T-helper 1 cell treated with Interleukin-12 subunit alpha and Interleukin-12 subunit beta and Interleukin-4 antibody, amounts not matched to agents 30 μg/mL and 1 μg/mL, for 36 hours (primary cell): ENCODE measurements around the gene COL4A6.
A peak's percentile ranks its signal among the peaks of the same experiment; 100 is the strongest.

Experiments
- H3K27ac Mint-ChIP-seq: one replicate; pipeline ENCODE4 v1.8.0; 2021; ENCODE audit warnings: mild to moderate bottlenecking, mixed read lengths
- H3K27me3 Mint-ChIP-seq: one replicate; pipeline ENCODE4 v1.8.0; 2021; ENCODE audit warnings: low read depth, mixed read lengths
- H3K36me3 Mint-ChIP-seq: one replicate; pipeline ENCODE4 v1.8.0; 2021; ENCODE audit warnings: low read depth, mixed read lengths
- H3K4me1 Mint-ChIP-seq: one replicate; pipeline ENCODE4 v1.8.0; 2021; ENCODE audit warnings: low read depth, mixed read lengths
- H3K4me3 Mint-ChIP-seq: one replicate; pipeline ENCODE4 v1.8.0; 2021; ENCODE audit warnings: mild to moderate bottlenecking, moderate library complexity, mixed read lengths
- H3K9me3 Mint-ChIP-seq: one replicate; pipeline ENCODE4 v1.8.0; 2021; ENCODE audit warnings: mixed read lengths

The COL4A6 gene

GRCh38 chrX:108130889-108131288 is 307.3 kb downstream of the COL4A6 start:
- no peaks in the 10 kb centered on the region for H3K9me3 Mint-ChIP-seq
- no peaks in the 10 kb centered on the region for H3K4me1 Mint-ChIP-seq
- no peak overlapping the region for H3K27ac Mint-ChIP-seq
- H3K27me3 Mint-ChIP-seq: no peaks in the 10 kb centered on the region
- H3K4me3 Mint-ChIP-seq: no peak overlapping the region
- peaks cover 30% of the 10 kb centered on the region for H3K36me3 Mint-ChIP-seq

GRCh38 chrX:108127152-108127551 is 311.1 kb downstream of the COL4A6 start:
- H3K36me3 Mint-ChIP-seq: peaks cover 23% of the 10 kb centered on the region
- H3K9me3 Mint-ChIP-seq: no peaks in the 10 kb centered on the region
- no peak overlapping the region for H3K27ac Mint-ChIP-seq
- no peak overlapping the region for H3K4me3 Mint-ChIP-seq
- no peaks in the 10 kb centered on the region for H3K27me3 Mint-ChIP-seq
- H3K4me1 Mint-ChIP-seq: peaks cover 2% of the 10 kb centered on the region

- no peaks in the 10 kb centered on the region for H3K27me3 Mint-ChIP-seq
- peaks cover 2% of the 10 kb centered on the region for H3K4me1 Mint-ChIP-seq
- H3K9me3 Mint-ChIP-seq: no peaks in the 10 kb centered on the region
- H3K4me3 Mint-ChIP-seq: no peak overlapping the region
- H3K27ac Mint-ChIP-seq: no peak overlapping the region
- H3K36me3 Mint-ChIP-seq: peaks cover 21% of the 10 kb centered on the region
Observed at GRCh38 chrX:108126661-108127060, 311.6 kb downstream of the COL4A6 start.

- Mint-ChIP-seq H3K4me1 (peaks cover 2% of the 10 kb centered on the region), H3K4me3 (no peak overlapping the region), H3K36me3 (peaks cover 8% of the 10 kb centered on the region), H3K27me3 (no peaks in the 10 kb centered on the region), H3K27ac (peak overlapping the region; percentile 24), H3K9me3 (no peaks in the 10 kb centered on the region)
Observed at GRCh38 chrX:108123591-108124366, 314.4 kb downstream of the COL4A6 start.

- H3K27me3 Mint-ChIP-seq: no peaks in the 10 kb centered on the region
- no peak overlapping the region for H3K4me3 Mint-ChIP-seq
- peaks cover 6% of the 10 kb centered on the region for H3K36me3 Mint-ChIP-seq
- H3K27ac Mint-ChIP-seq: no peak overlapping the region
- H3K9me3 Mint-ChIP-seq: no peaks in the 10 kb centered on the region
- peaks cover 2% of the 10 kb centered on the region for H3K4me1 Mint-ChIP-seq
Observed at GRCh38 chrX:108122748-108123147, 315.5 kb downstream of the COL4A6 start.

GRCh38 chrX:108121291-108121690 is 316.9 kb downstream of the COL4A6 start:
- peaks cover 3% of the 10 kb centered on the region for H3K36me3 Mint-ChIP-seq
- H3K27me3 Mint-ChIP-seq: no peaks in the 10 kb centered on the region
- no peak overlapping the region for H3K4me3 Mint-ChIP-seq
- peaks cover 2% of the 10 kb centered on the region for H3K4me1 Mint-ChIP-seq
- H3K9me3 Mint-ChIP-seq: no peaks in the 10 kb centered on the region
- H3K27ac Mint-ChIP-seq: no peak overlapping the region

- no peaks in the 10 kb centered on the region for H3K36me3 Mint-ChIP-seq
- H3K4me1 Mint-ChIP-seq: peaks cover 2% of the 10 kb centered on the region
- no peak overlapping the region for H3K4me3 Mint-ChIP-seq
- no peaks in the 10 kb centered on the region for H3K9me3 Mint-ChIP-seq
- H3K27ac Mint-ChIP-seq: no peak overlapping the region
- no peaks in the 10 kb centered on the region for H3K27me3 Mint-ChIP-seq
Observed at GRCh38 chrX:108117988-108118387, 320.2 kb downstream of the COL4A6 start.

GRCh38 chrX:108114541-108114940 is 323.7 kb downstream of the COL4A6 start:
- no peak overlapping the region for H3K27ac Mint-ChIP-seq
- no peaks in the 10 kb centered on the region for H3K36me3 Mint-ChIP-seq

More at GRCh38 chrX:108114541-108114940, 323.7 kb downstream of the COL4A6 start:
- Mint-ChIP-seq H3K4me1 (peaks cover 2% of the 10 kb centered on the region), H3K27me3 (no peaks in the 10 kb centered on the region), H3K4me3 (no peak overlapping the region), H3K9me3 (no peaks in the 10 kb centered on the region)
